Measurements from ENCODE around the gene CTNND1.
A peak's percentile ranks its signal among the peaks of the same experiment; 100 is the strongest.

Gene CTNND1

GRCh38 chr11:57764566-57764965, 3.0 kb downstream of the CTNND1 start:
- DNase-seq = no peak

GRCh38 chr11:57764972-57765371, 3.4 kb downstream of the CTNND1 start:
- DNase-seq = no peak

GRCh38 chr11:57770793-57771192, 9.2 kb downstream of the CTNND1 start:
- DNase-seq = no peak

GRCh38 chr11:57771365-57771764, 9.8 kb downstream of the CTNND1 start:
- DNase-seq = no peak

- no peak for DNase-seq
Measured at GRCh38 chr11:57772562-57772961, 11.0 kb downstream of the CTNND1 start.

- no peak for DNase-seq
Measured at GRCh38 chr11:57773026-57773598, 11.5 kb downstream of the CTNND1 start.

GRCh38 chr11:57775491-57775890, 13.9 kb downstream of the CTNND1 start:
- DNase-seq = no peak

- no peak for DNase-seq
Measured at GRCh38 chr11:57776031-57776521, 14.5 kb downstream of the CTNND1 start.

GRCh38 chr11:57776577-57777210, 15.1 kb downstream of the CTNND1 start:
- DNase-seq = no peak

GRCh38 chr11:57777969-57778317, 16.3 kb downstream of the CTNND1 start:
- DNase-seq = no peak

GRCh38 chr11:57778318-57779037, 16.9 kb downstream of the CTNND1 start:
- no peak for DNase-seq

GRCh38 chr11:57779276-57779675, 17.7 kb downstream of the CTNND1 start:
- no peak for DNase-seq

- no peak for DNase-seq
Measured at GRCh38 chr11:57781529-57781943, 19.9 kb downstream of the CTNND1 start.

GRCh38 chr11:57785072-57785471, 23.5 kb downstream of the CTNND1 start:
- DNase-seq = no peak

- DNase-seq = no peak
Measured at GRCh38 chr11:57786436-57786835, 24.8 kb downstream of the CTNND1 start.

GRCh38 chr11:57787006-57787604, 25.5 kb downstream of the CTNND1 start:
- DNase-seq = no peak

GRCh38 chr11:57787920-57788702, 26.5 kb downstream of the CTNND1 start:
- DNase-seq = no peak

- DNase-seq = no peak
Measured at GRCh38 chr11:57788703-57789088, 27.1 kb downstream of the CTNND1 start.

GRCh38 chr11:57791321-57792059, 29.9 kb downstream of the CTNND1 start:
- no peak for DNase-seq

- DNase-seq = peak; percentile 80
Measured at GRCh38 chr11:57792060-57792541, 30.5 kb downstream of the CTNND1 start.

- DNase-seq = no peak
Measured at GRCh38 chr11:57792870-57793269, 31.3 kb downstream of the CTNND1 start.
